Measurements from ENCODE around the gene EPB41L2. TPM values are rescaled to one million over a fixed set of nuclear protein-coding genes. Genes with fewer than 3 reads are reported as not detected.

Gene EPB41L2
- total RNA-seq, 2 experiments from 2014 or later: 9.5 to 12.3 TPM

DNA sequence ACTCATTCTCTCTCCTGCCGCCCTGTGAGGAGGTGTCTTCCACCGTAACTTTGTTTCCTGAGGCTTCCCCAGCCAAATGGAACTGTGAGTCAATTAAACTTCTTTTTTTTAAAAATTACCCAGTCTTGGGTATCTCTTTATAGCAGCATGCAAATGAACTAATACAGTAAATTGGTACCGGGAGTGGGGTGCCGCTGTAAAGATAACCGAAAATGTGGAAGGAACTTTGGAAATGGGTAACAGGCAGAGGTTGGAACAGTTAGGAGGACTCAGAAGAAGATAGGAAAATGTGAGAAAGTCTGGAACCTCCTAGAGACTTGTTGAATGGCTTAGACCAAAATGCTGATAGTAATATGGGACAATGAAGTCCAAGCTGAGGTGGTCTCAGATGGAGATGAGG is 55.8 kb downstream of the EPB41L2 start:
- Mint-ChIP-seq H3K4me1 (ENCODE audit: low read depth) (no peaks in the 10 kb centered on the region), H3K27me3 (no peaks in the 10 kb centered on the region), H3K9me3 (peaks cover 14% of the 10 kb centered on the region), H3K27ac (no peak overlapping the region), H3K36me3 (ENCODE audit: low read depth) (peaks cover 26% of the 10 kb centered on the region), H3K4me3 (no peak overlapping the region)
- Histone ChIP-seq H3K36me3 (ENCODE audit: insufficient read depth, low read length) (no peaks in the 10 kb centered on the region), H3K27ac (ENCODE audit: low read depth in 1 of 2, low read length in 2 of 2) (no peak overlapping the region), H3K4me1 (ENCODE audit: insufficient read depth, low read length) (no peaks in the 10 kb centered on the region), H3K4me3 (ENCODE audit: low read length) (no peak overlapping the region), H3K27me3 (ENCODE audit: control insufficient read depth in 1 of 2, insufficient read depth in 2 of 2, low read length in 2 of 2) (peaks cover 0 to 2% of the 10 kb centered on the region in 2 experiments), H3K9me3 (ENCODE audit: control insufficient read depth in 1 of 2, insufficient read depth in 1 of 2, low read length in 2 of 2) (peaks cover 15 to 18% of the 10 kb centered on the region in 2 experiments)
- intact Hi-C loops (cut with DNase I, micrococcal nuclease): no loop called here
- TF ChIP-seq CTCF (IDR thresholded peaks at IDR 0.05): no peak
- POLR2A ChIA-PET: no interaction called here
- ATAC-seq (ENCODE audit: poor library complexity) (no peak), DNase-seq (no peak)
- CTCF ChIA-PET: no interaction called here

- no peak overlapping the region for H3K27ac ChIP-seq (ENCODE audit: low read depth in 1 of 2, low read length in 2 of 2)
- H3K4me1 ChIP-seq (ENCODE audit: insufficient read depth, low read length): no peaks in the 10 kb centered on the region
- Mint-ChIP-seq H3K27me3 (no peaks in the 10 kb centered on the region), H3K27ac (no peak overlapping the region), H3K4me3 (no peak overlapping the region), H3K4me1 (ENCODE audit: low read depth) (no peaks in the 10 kb centered on the region), H3K36me3 (ENCODE audit: low read depth) (peaks cover 26% of the 10 kb centered on the region), H3K9me3 (peaks cover 14% of the 10 kb centered on the region)
- no peak for TF ChIP-seq CTCF (IDR thresholded peaks at IDR 0.05)
- no peaks in the 10 kb centered on the region for H3K36me3 ChIP-seq (ENCODE audit: insufficient read depth, low read length)
- ChIA-PET POLR2A (no interaction called here), CTCF (no interaction called here)
- H3K9me3 ChIP-seq (ENCODE audit: control insufficient read depth in 1 of 2, insufficient read depth in 1 of 2, low read length in 2 of 2): peaks cover 15 to 18% of the 10 kb centered on the region in 2 experiments
- intact Hi-C loops (cut with DNase I, micrococcal nuclease): no loop called here
- no peak for DNase-seq
- peaks cover 0 to 2% of the 10 kb centered on the region in 2 experiments for H3K27me3 ChIP-seq (ENCODE audit: control insufficient read depth in 1 of 2, insufficient read depth in 2 of 2, low read length in 2 of 2)
- no peak for ATAC-seq (ENCODE audit: poor library complexity)
- no peak overlapping the region for H3K4me3 ChIP-seq (ENCODE audit: low read length)
Observed at GRCh38 chr6:131005439-131006016, 57.5 kb downstream of the EPB41L2 start.

- intact Hi-C loops (cut with DNase I, micrococcal nuclease): no loop called here
- CTCF ChIA-PET: no interaction called here
- no peaks in the 10 kb centered on the region for H3K36me3 ChIP-seq (ENCODE audit: insufficient read depth, low read length)
- peaks cover 15 to 18% of the 10 kb centered on the region in 2 experiments for H3K9me3 ChIP-seq (ENCODE audit: control insufficient read depth in 1 of 2, insufficient read depth in 1 of 2, low read length in 2 of 2)
- Mint-ChIP-seq H3K4me3 (no peak overlapping the region), H3K27me3 (no peaks in the 10 kb centered on the region), H3K36me3 (ENCODE audit: low read depth) (peaks cover 25% of the 10 kb centered on the region), H3K27ac (no peak overlapping the region), H3K9me3 (peaks cover 14% of the 10 kb centered on the region), H3K4me1 (ENCODE audit: low read depth) (no peaks in the 10 kb centered on the region)
- H3K27ac ChIP-seq (ENCODE audit: low read depth in 1 of 2, low read length in 2 of 2): no peak overlapping the region
- POLR2A ChIA-PET: no interaction called here
- H3K4me3 ChIP-seq (ENCODE audit: low read length): no peak overlapping the region
- no peaks in the 10 kb centered on the region for H3K4me1 ChIP-seq (ENCODE audit: insufficient read depth, low read length)
- DNase-seq (no peak), ATAC-seq (ENCODE audit: poor library complexity) (no peak)
- no peak for TF ChIP-seq CTCF (IDR thresholded peaks at IDR 0.05)
- peaks cover 0 to 2% of the 10 kb centered on the region in 2 experiments for H3K27me3 ChIP-seq (ENCODE audit: control insufficient read depth in 1 of 2, insufficient read depth in 2 of 2, low read length in 2 of 2)
Observed at GRCh38 chr6:131004936-131005335, 58.1 kb downstream of the EPB41L2 start.

Data from CD4-positive, alpha-beta T cell (primary cell).